Endothelial cell of umbilical vein (primary cell): ENCODE data around the gene SAMD9L. TPM values are rescaled to one million over a fixed set of nuclear protein-coding genes. Genes with fewer than 3 reads are reported as not detected.

Experiments
- BruUV-seq: library from RNA; stranded (reverse); fragments of 400-500 nt; replicated peaks from 2 replicates; lab custom pipeline; 2021; lab: Mats Ljungman, UMichigan
- CTCF ChIA-PET: fragments of 300-600, 350-600 bp; sonication (Branson Sonifier 250); formaldehyde crosslinking; loops from one replicate; lab custom pipeline; 2021; ENCODE audit warnings: antibody characterized with exemption, inconsistent platforms; lab: Charles Lee
- POLR2A ChIA-PET: fragments of 300-600, 350-600 bp; sonication (Branson Sonifier 250); formaldehyde crosslinking; loops from one replicate; lab custom pipeline; 2021; ENCODE audit warnings: antibody characterized with exemption, inconsistent platforms; lab: Charles Lee
- DNase-seq: peaks from one replicate; pipeline ENCODE4 v3.0.0-alpha.2; 2011; ENCODE audit warnings: low read depth, low spot score
- FAIRE-seq: peaks from 2 replicates; lab custom pipeline; 2011; peaks lifted over from hg19 to GRCh38; lab: Jason Lieb, UNC
- H2AFZ ChIP-seq: 2 replicates; pipeline ENCODE4 v1.6.0; 2012; ENCODE audit warnings: low read depth, low read length, control low read depth, inconsistent platforms
- H3K27ac ChIP-seq: 2 replicates; pipeline ENCODE4 v1.5.1; 2011; ENCODE audit warnings: low read depth, mild to moderate bottlenecking, control low read depth, low read length, moderate library complexity; ENCODE audit not compliant: insufficient read depth
- H3K27me3 ChIP-seq, 2 experiments: 2 replicates each; pipeline versions ENCODE4 v1.6.0 to v1.6.1; 2011; ENCODE audit warnings: low read length in 2 of 2, mixed read lengths in 1 of 2; ENCODE audit not compliant: control insufficient read depth in 2 of 2, insufficient read depth in 2 of 2
- H3K36me3 ChIP-seq, 2 experiments: 2 replicates in 1 of 2; 3 replicates in 1 of 2; pipeline ENCODE4 v1.5.1; 2011; ENCODE audit warnings: low read length in 2 of 2, mild to moderate bottlenecking in 1 of 2, moderate library complexity in 1 of 2; ENCODE audit not compliant: control insufficient read depth in 2 of 2, insufficient read depth in 2 of 2; ENCODE audit errors: extremely low read depth in 1 of 2
- H3K4me1 ChIP-seq: 3 replicates; pipeline ENCODE4 v1.5.1; 2011; ENCODE audit warnings: mild to moderate bottlenecking, low read length; ENCODE audit not compliant: control insufficient read depth, insufficient read depth; ENCODE audit errors: extremely low read depth
- H3K4me2 ChIP-seq: 2 replicates; pipeline ENCODE4 v1.6.1; 2011; ENCODE audit warnings: low read length, control low read depth, mixed read lengths; ENCODE audit not compliant: insufficient read depth
- H3K4me3 ChIP-seq, 3 experiments: fragments of 200-600 bp in 1 of 3; sonication (generic), shearing (Covaris generic) in 1 of 3; replicated peaks in 1 of 3; 2 replicates each; pipeline ENCODE4 v1.5.1; 2011 to 2016; ENCODE audit warnings: control low read depth in 3 of 3, low read length in 3 of 3, mild to moderate bottlenecking in 2 of 3, inconsistent platforms in 1 of 3, low read depth in 1 of 3, moderate library complexity in 1 of 3; ENCODE audit not compliant: insufficient read depth in 1 of 3
- H3K79me2 ChIP-seq: 2 replicates; pipeline ENCODE4 v1.6.0; 2012; ENCODE audit warnings: low read length, inconsistent platforms; ENCODE audit not compliant: control insufficient read depth, insufficient read depth
- H3K9ac ChIP-seq: replicated peaks from 2 replicates; pipeline ENCODE3; 2011; ENCODE audit warnings: low read length, control low read depth; ENCODE audit not compliant: insufficient read depth; ENCODE audit errors: extremely low read depth
- H3K9me1 ChIP-seq: replicated peaks from 3 replicates; pipeline ENCODE4 v1.6.0; 2011; ENCODE audit warnings: mild to moderate bottlenecking, low read length; ENCODE audit not compliant: control insufficient read depth, insufficient read depth; ENCODE audit errors: extremely low read depth
- H3K9me3 ChIP-seq: replicated peaks from 2 replicates; pipeline ENCODE4 v1.5.1; 2012; ENCODE audit warnings: low read length, inconsistent platforms; ENCODE audit not compliant: control insufficient read depth, insufficient read depth
- H4K20me1 ChIP-seq: replicated peaks from 2 replicates; pipeline ENCODE3; 2011; ENCODE audit warnings: mild to moderate bottlenecking, low read length; ENCODE audit not compliant: control insufficient read depth, insufficient read depth; ENCODE audit errors: extremely low read depth
- EZH2 ChIP-seq: IDR thresholded peaks from 2 replicates; pipeline ENCODE4 v1.6.1; 2012; ENCODE audit warnings: borderline replicate concordance, low read depth, mild to moderate bottlenecking, moderate library complexity, low read length, inconsistent platforms; ENCODE audit not compliant: severe bottlenecking
- JUN ChIP-seq: IDR thresholded peaks from 2 replicates; pipeline ENCODE4 v1.6.1; 2011; ENCODE audit warnings: borderline replicate concordance, low read depth; ENCODE audit not compliant: insufficient read length, insufficient read depth
- POLR2A ChIP-seq: IDR thresholded peaks from 2 replicates; pipeline ENCODE4 v1.6.1; 2012; ENCODE audit warnings: low read depth, mild to moderate bottlenecking, control low read depth, low read length
- POLR2AphosphoS5 ChIP-seq: IDR thresholded peaks from 2 replicates; pipeline ENCODE4 v1.6.1; 2012; ENCODE audit warnings: low read depth, mild to moderate bottlenecking, control low read depth, low read length, moderate library complexity; ENCODE audit not compliant: insufficient read depth
- dilution Hi-C: fragments of 300-500 bp; cut with MboI; formaldehyde crosslinking; loops from one replicate; pipeline ENCODE4 v1.15.0; 2019; ENCODE audit warnings: low sequenced_read_pairs; ENCODE audit not compliant: extremely low pct_ligation_motif_present
- intact Hi-C: fragments of 100-400 bp; cut with micrococcal nuclease; formaldehyde crosslinking; loops from one replicate; pipeline ENCODE4 v1.10.0; 2022
- polyA plus RNA-seq, 4 experiments: library from polyadenylated mRNA; depleted of rRNA in 3 of 4; stranded (reverse) in 3 of 4; unstranded in 1 of 4; fragments of >200 nt; gene quantifications; 2 replicates each; pipeline versions ENCODE4 v1.2.1 to v1.2.3, GENCODE V29; 2011 to 2012; ENCODE audit warnings: missing spikeins in 1 of 4
- total RNA-seq: library from RNA; stranded (reverse); gene quantifications from 2 replicates; pipeline ENCODE4 v1.2.3, GENCODE V29; 2021
- TF ChIP-seq, protein P1 (sequence below), 2 donors: IDR thresholded peaks; 1 replicate in 1 of 2; 2 replicates in 1 of 2; pipeline ENCODE4 v1.5.1; 2011; ENCODE audit warnings: low read length in 2 of 2, mild to moderate bottlenecking in 2 of 2, moderate library complexity in 2 of 2, control low read depth in 1 of 2, inconsistent platforms in 1 of 2, low read depth in 1 of 2; ENCODE audit not compliant: insufficient read depth in 1 of 2; ENCODE audit errors: extremely low read depth in 1 of 2

The SAMD9L gene
- total and polyA plus RNA-seq, 2 donors (not counting 3 experiments of a cell fraction or from before 2014, with no cell fraction given), result 2.7 to 14.9 TPM

DNA sequence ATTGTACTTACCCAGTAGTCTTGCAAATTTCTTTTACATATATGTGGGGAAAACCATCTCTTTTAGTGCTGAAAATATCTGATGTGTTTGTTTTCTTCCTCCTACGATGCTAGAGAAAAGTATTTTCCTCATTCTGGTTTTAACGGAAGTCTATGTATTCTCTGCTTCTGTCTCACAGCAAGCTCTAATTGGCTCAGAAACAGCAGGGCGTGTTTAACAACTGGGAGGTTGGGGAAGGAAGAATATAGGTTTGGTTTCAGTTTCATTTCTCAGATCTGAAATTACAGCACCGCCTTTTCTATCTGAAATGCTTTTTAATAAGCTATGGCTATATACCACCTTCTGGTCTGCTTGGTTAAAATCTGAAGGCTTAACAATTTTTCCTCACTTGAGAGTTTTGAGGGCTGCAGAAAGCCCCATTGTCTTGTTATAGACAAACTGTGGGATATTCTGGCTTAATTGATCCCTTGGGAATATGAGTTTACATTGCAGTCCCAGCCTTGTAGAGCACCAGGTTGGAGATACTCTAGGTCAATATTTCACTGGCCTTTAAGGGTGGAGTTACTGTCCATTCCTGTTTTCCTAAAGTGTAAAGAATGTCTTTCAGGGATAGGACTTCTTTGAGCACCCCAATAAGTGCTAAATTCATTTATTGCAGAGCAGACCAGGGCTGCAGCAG lies 30.2 kb downstream of the SAMD9L start, which contains the start of gene SAMD9:
SAMD9 (minus strand) TSS at position 128 of the 679 bp plus-strand sequence. CDS start 11,882 bp downstream, outside the sequence.
- Histone ChIP-seq H4K20me1 (no peaks in the 10 kb centered on the region), H2AFZ (peak within 1 kb of the TSS; percentile 86), H3K9ac (peak within 1 kb of the TSS; percentile 25), H3K36me3 (no peaks in the 10 kb centered on the region), H3K27ac (peak within 1 kb of the TSS; percentile 46), H3K79me2 (no peaks in the 10 kb centered on the region), H3K4me1 (peaks cover 10% of the 10 kb centered on the region), H3K27me3 (no peaks in the 10 kb centered on the region), H3K4me3 (peak within 1 kb of the TSS; percentile 33 to 82 (median 61)), H3K4me2 (peak within 1 kb of the TSS; percentile 78), H3K9me1 (no peaks in the 10 kb centered on the region), H3K9me3 (no peaks in the 10 kb centered on the region)
- intact Hi-C loops, result loop anchor here (1.0 kb wide), 2 partner anchors 15 to 28 kb away; no protein-coding TSS in a partner anchor
- TF ChIP-seq, protein P1, sequence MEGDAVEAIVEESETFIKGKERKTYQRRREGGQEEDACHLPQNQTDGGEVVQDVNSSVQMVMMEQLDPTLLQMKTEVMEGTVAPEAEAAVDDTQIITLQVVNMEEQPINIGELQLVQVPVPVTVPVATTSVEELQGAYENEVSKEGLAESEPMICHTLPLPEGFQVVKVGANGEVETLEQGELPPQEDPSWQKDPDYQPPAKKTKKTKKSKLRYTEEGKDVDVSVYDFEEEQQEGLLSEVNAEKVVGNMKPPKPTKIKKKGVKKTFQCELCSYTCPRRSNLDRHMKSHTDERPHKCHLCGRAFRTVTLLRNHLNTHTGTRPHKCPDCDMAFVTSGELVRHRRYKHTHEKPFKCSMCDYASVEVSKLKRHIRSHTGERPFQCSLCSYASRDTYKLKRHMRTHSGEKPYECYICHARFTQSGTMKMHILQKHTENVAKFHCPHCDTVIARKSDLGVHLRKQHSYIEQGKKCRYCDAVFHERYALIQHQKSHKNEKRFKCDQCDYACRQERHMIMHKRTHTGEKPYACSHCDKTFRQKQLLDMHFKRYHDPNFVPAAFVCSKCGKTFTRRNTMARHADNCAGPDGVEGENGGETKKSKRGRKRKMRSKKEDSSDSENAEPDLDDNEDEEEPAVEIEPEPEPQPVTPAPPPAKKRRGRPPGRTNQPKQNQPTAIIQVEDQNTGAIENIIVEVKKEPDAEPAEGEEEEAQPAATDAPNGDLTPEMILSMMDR (IDR thresholded peaks at IDR 0.05; ENCODE audit: extremely low read depth in 1 of 2, insufficient read depth in 1 of 2, low read depth in 1 of 2, low read length in 2 of 2), result no peak
- TF ChIP-seq JUN (no peak), POLR2A (no peak), POLR2AphosphoS5 (no peak), EZH2 (no peak)
- ChIA-PET CTCF (interaction anchor here (0.9 to 1.8 kb wide), 9 partner anchors 9 to 528 kb away, joined by 3 to 6 read pairs (median 4); partner anchors contain the start of genes FAM133B and SAMD9L), POLR2A (no interaction called here)
- dilution Hi-C loops, result no loop called here
- TSS peak; percentile 72 for BruUV-seq
- FAIRE-seq (peak; percentile 15), DNase-seq (peak; percentile 76)
